Immature natural killer cell (primary cell): ENCODE data around the gene EIF3D. TPM values are rescaled to one million over a fixed set of nuclear protein-coding genes. Genes with fewer than 3 reads are reported as not detected.

ENCODE experiments used
- DNase-seq, 3 donors: peaks; one replicate each; pipeline ENCODE4 v3.0.0; 2022; ENCODE audit warnings: mixed read lengths in 1 of 3
- H3K27ac Mint-ChIP-seq, 6 donors: one replicate each; pipeline ENCODE4 v1.8.0; 2020; ENCODE audit warnings: mixed read lengths in 6 of 6, mild to moderate bottlenecking in 5 of 6, inconsistent platforms in 4 of 6, moderate library complexity in 3 of 6
- H3K27me3 Mint-ChIP-seq, 3 donors: one replicate each; pipeline ENCODE4 v1.8.0; 2020 to 2021; ENCODE audit warnings: low read depth in 3 of 3, mild to moderate bottlenecking in 3 of 3, mixed read lengths in 3 of 3, moderate library complexity in 3 of 3, inconsistent platforms in 1 of 3
- H3K36me3 Mint-ChIP-seq, 3 donors: one replicate each; pipeline ENCODE4 v1.8.0; 2020; ENCODE audit warnings: mixed read lengths in 3 of 3, inconsistent platforms in 2 of 3, mild to moderate bottlenecking in 2 of 3
- H3K4me1 Mint-ChIP-seq, 2 donors: one replicate each; pipeline ENCODE4 v1.8.0; 2020; ENCODE audit warnings: inconsistent platforms in 2 of 2, mild to moderate bottlenecking in 2 of 2, mixed read lengths in 2 of 2, moderate library complexity in 1 of 2
- H3K4me3 Mint-ChIP-seq, 5 donors: one replicate each; pipeline ENCODE4 v1.8.0; 2020; ENCODE audit warnings: mild to moderate bottlenecking in 5 of 5, mixed read lengths in 5 of 5, inconsistent platforms in 3 of 5, moderate library complexity in 3 of 5
- H3K9me3 Mint-ChIP-seq, 6 donors: one replicate each; pipeline ENCODE4 v1.8.0; 2020; ENCODE audit warnings: mild to moderate bottlenecking in 6 of 6, mixed read lengths in 6 of 6, inconsistent platforms in 4 of 6, moderate library complexity in 3 of 6
- polyA plus RNA-seq, 3 donors: library from polyadenylated mRNA; unstranded; fragments of 300-500 nt; fragmentation: Illumina TruSeq; gene quantifications; one replicate each; pipeline ENCODE4 v1.2.3, GENCODE V29; 2021

Gene EIF3D
- polyA plus RNA-seq, 3 donors from 2014 or later, result 95.1 to 155 (median 124) TPM

GRCh38 chr22:36478966-36479365, 50.0 kb downstream of the EIF3D start:
- Mint-ChIP-seq H3K9me3 (no peaks in the 10 kb centered on the region), H3K27ac (no peak overlapping the region), H3K4me3 (peak overlapping the region in 2 of 5 donors; percentile 33 to 38), H3K4me1 (peaks cover 18 to 25% of the 10 kb centered on the region in 2 donors), H3K27me3 (peaks cover 9 to 14% (median 10%) of the 10 kb centered on the region in 3 donors), H3K36me3 (peaks cover 11 to 29% (median 16%) of the 10 kb centered on the region in 3 donors)
- DNase-seq, result no peak

- Mint-ChIP-seq H3K4me1 (peaks cover 6 to 9% of the 10 kb centered on the region in 2 donors), H3K4me3 (no peak overlapping the region), H3K36me3 (peaks cover 16 to 40% (median 18%) of the 10 kb centered on the region in 3 donors), H3K27ac (peak overlapping the region in 1 of 6 donors; percentile 47), H3K27me3 (no peaks in the 10 kb centered on the region), H3K9me3 (no peaks in the 10 kb centered on the region)
- no peak for DNase-seq
Observed at GRCh38 chr22:36475341-36475740, 53.6 kb downstream of the EIF3D start.

GRCh38 chr22:36472689-36473088, 56.3 kb downstream of the EIF3D start:
- Mint-ChIP-seq H3K27me3 (no peaks in the 10 kb centered on the region), H3K27ac (peak overlapping the region in 2 of 6 donors; percentile 9 to 69)

GRCh38 chr22:36471341-36471821, 57.6 kb downstream of the EIF3D start:
- Mint-ChIP-seq H3K27me3 (no peaks in the 10 kb centered on the region), H3K36me3 (peaks cover 9 to 32% (median 18%) of the 10 kb centered on the region in 3 donors), H3K4me3 (no peak overlapping the region), H3K4me1 (peaks cover 18 to 21% of the 10 kb centered on the region in 2 donors), H3K9me3 (no peaks in the 10 kb centered on the region), H3K27ac (no peak overlapping the region)
- no peak for DNase-seq

More at GRCh38 chr22:36472689-36473088, 56.3 kb downstream of the EIF3D start:
- H3K36me3 Mint-ChIP-seq, result peaks cover 16 to 40% (median 18%) of the 10 kb centered on the region in 3 donors
- peaks cover 13 to 14% of the 10 kb centered on the region in 2 donors for H3K4me1 Mint-ChIP-seq
- no peaks in the 10 kb centered on the region for H3K9me3 Mint-ChIP-seq
- DNase-seq, result no peak
- H3K4me3 Mint-ChIP-seq, result no peak overlapping the region

GRCh38 chr22:36470994-36471331, 58.0 kb downstream of the EIF3D start:
- H3K4me1 Mint-ChIP-seq, result peaks cover 18 to 21% of the 10 kb centered on the region in 2 donors
- H3K27ac Mint-ChIP-seq, result no peak overlapping the region
- peaks cover 9 to 30% (median 16%) of the 10 kb centered on the region in 3 donors for H3K36me3 Mint-ChIP-seq
- H3K27me3 Mint-ChIP-seq, result peaks cover 0 to 1% (median 0%) of the 10 kb centered on the region in 3 donors
- no peak overlapping the region for H3K4me3 Mint-ChIP-seq
- no peak for DNase-seq
- H3K9me3 Mint-ChIP-seq, result no peaks in the 10 kb centered on the region

- no peak overlapping the region for H3K4me3 Mint-ChIP-seq
- peaks cover 0 to 1% (median 0%) of the 10 kb centered on the region in 3 donors for H3K27me3 Mint-ChIP-seq
- H3K36me3 Mint-ChIP-seq, result peaks cover 3 to 24% (median 10%) of the 10 kb centered on the region in 3 donors
- H3K27ac Mint-ChIP-seq, result peak overlapping the region in 5 of 6 donors; percentile 29 to 62 (median 36)
- H3K4me1 Mint-ChIP-seq, result peaks cover 18 to 21% of the 10 kb centered on the region in 2 donors
- peak; percentile 81 to 87 (median 85) for DNase-seq
- no peaks in the 10 kb centered on the region for H3K9me3 Mint-ChIP-seq
Observed at GRCh38 chr22:36470162-36470993, 58.6 kb downstream of the EIF3D start.

GRCh38 chr22:36469094-36469710, 59.8 kb downstream of the EIF3D start:
- DNase-seq, result no peak
- Mint-ChIP-seq H3K27me3 (peaks cover 0 to 2% (median 0%) of the 10 kb centered on the region in 3 donors), H3K36me3 (peaks cover 0 to 17% (median 7%) of the 10 kb centered on the region in 3 donors), H3K27ac (peak overlapping the region in 1 of 6 donors; percentile 3), H3K9me3 (no peaks in the 10 kb centered on the region), H3K4me1 (peaks cover 18 to 21% of the 10 kb centered on the region in 2 donors), H3K4me3 (no peak overlapping the region)

- peaks cover 0 to 4% (median 0%) of the 10 kb centered on the region in 3 donors for H3K27me3 Mint-ChIP-seq
- no peak overlapping the region for H3K27ac Mint-ChIP-seq
- H3K4me3 Mint-ChIP-seq, result no peak overlapping the region
- H3K9me3 Mint-ChIP-seq, result no peaks in the 10 kb centered on the region
- DNase-seq, result no peak
- H3K36me3 Mint-ChIP-seq, result peaks cover 0 to 17% (median 7%) of the 10 kb centered on the region in 3 donors
- peaks cover 18 to 21% of the 10 kb centered on the region in 2 donors for H3K4me1 Mint-ChIP-seq
Observed at GRCh38 chr22:36467946-36468345, 61.0 kb downstream of the EIF3D start.

GRCh38 chr22:36467042-36467810, 61.7 kb downstream of the EIF3D start:
- Mint-ChIP-seq H3K36me3 (peaks cover 0 to 11% (median 4%) of the 10 kb centered on the region in 3 donors), H3K9me3 (no peaks in the 10 kb centered on the region), H3K4me3 (no peak overlapping the region), H3K27ac (peak overlapping the region in 4 of 6 donors; percentile 8 to 55 (median 17)), H3K4me1 (peaks cover 18 to 21% of the 10 kb centered on the region in 2 donors), H3K27me3 (peaks cover 0 to 4% (median 0%) of the 10 kb centered on the region in 3 donors)
- no peak for DNase-seq

GRCh38 chr22:36466258-36466657, 62.7 kb downstream of the EIF3D start:
- peaks cover 0 to 4% (median 0%) of the 10 kb centered on the region in 3 donors for H3K27me3 Mint-ChIP-seq
- no peak overlapping the region for H3K4me3 Mint-ChIP-seq
- DNase-seq, result no peak
- peaks cover 18 to 21% of the 10 kb centered on the region in 2 donors for H3K4me1 Mint-ChIP-seq
- H3K9me3 Mint-ChIP-seq, result no peaks in the 10 kb centered on the region
- H3K36me3 Mint-ChIP-seq, result peaks cover 0 to 7% (median 0%) of the 10 kb centered on the region in 3 donors
- peak overlapping the region in 1 of 6 donors; percentile 28 for H3K27ac Mint-ChIP-seq

GRCh38 chr22:36465232-36466021, 63.5 kb downstream of the EIF3D start:
- Mint-ChIP-seq H3K4me3 (no peak overlapping the region), H3K27ac (no peak overlapping the region)

GRCh38 chr22:36464715-36465231, 64.2 kb downstream of the EIF3D start:
- Mint-ChIP-seq H3K27me3 (peaks cover 0 to 4% (median 0%) of the 10 kb centered on the region in 3 donors), H3K27ac (no peak overlapping the region), H3K4me3 (no peak overlapping the region), H3K4me1 (peaks cover 8 to 9% of the 10 kb centered on the region in 2 donors), H3K9me3 (no peaks in the 10 kb centered on the region), H3K36me3 (peaks cover 0 to 2% (median 0%) of the 10 kb centered on the region in 3 donors)
- DNase-seq, result no peak

More at GRCh38 chr22:36465232-36466021, 63.5 kb downstream of the EIF3D start:
- no peak for DNase-seq
- Mint-ChIP-seq H3K27me3 (peaks cover 0 to 4% (median 0%) of the 10 kb centered on the region in 3 donors), H3K36me3 (peaks cover 0 to 7% (median 0%) of the 10 kb centered on the region in 3 donors), H3K9me3 (no peaks in the 10 kb centered on the region), H3K4me1 (peaks cover 15 to 16% of the 10 kb centered on the region in 2 donors)
